GM10847 (cell line): ENCODE measurements around the gene VPS72.

Experiments
- POLR2A ChIP-seq: IDR thresholded peaks from 2 replicates; pipeline ENCODE4 v1.6.1; 2011; ENCODE audit not compliant: insufficient read length; ENCODE audit errors: extremely low read depth

Gene VPS72

GRCh38 chr1:151193856-151194255, 3.9 kb upstream of the VPS72 start:
- TF ChIP-seq POLR2A = no peak

GRCh38 chr1:151193304-151193703, 3.3 kb upstream of the VPS72 start:
- no peak for TF ChIP-seq POLR2A

GRCh38 chr1:151192047-151192446, 2.0 kb upstream of the VPS72 start:
- no peak for TF ChIP-seq POLR2A

- TF ChIP-seq POLR2A = no peak
These were observed 2.8 kb downstream of the VPS72 start for GRCh38 chr1:151187205-151187604.

- TF ChIP-seq POLR2A = no peak
These were observed 5.8 kb downstream of the VPS72 start for GRCh38 chr1:151184211-151184610.

GRCh38 chr1:151176514-151177045, 13.4 kb downstream of the VPS72 start:
- no peak for TF ChIP-seq POLR2A

GRCh38 chr1:151175863-151176262, 14.1 kb downstream of the VPS72 start, which contains the start of gene TMOD4:
TSS of gene TMOD4 (minus strand) at chr1:151175981. CDS start at chr1:151174875, 1,106 bp downstream.
- no peak for TF ChIP-seq POLR2A

- no peak for TF ChIP-seq POLR2A
These were observed 14.8 kb downstream of the VPS72 start for GRCh38 chr1:151175041-151175741.

GRCh38 chr1:151171190-151171589, 18.8 kb downstream of the VPS72 start:
- no peak for TF ChIP-seq POLR2A

GRCh38 chr1:151167116-151167515, 22.9 kb downstream of the VPS72 start:
- no peak for TF ChIP-seq POLR2A

GRCh38 chr1:151166505-151166956, 23.5 kb downstream of the VPS72 start:
- no peak for TF ChIP-seq POLR2A

GRCh38 chr1:151165738-151166504, 24.1 kb downstream of the VPS72 start, which contains the start of the genes LYSMD1 and SCNM1:
TSS of gene LYSMD1 (minus strand) at chr1:151165902. CDS start at chr1:151165258, 644 bp downstream.
TSS of gene SCNM1 (plus strand) at chr1:151166144. CDS start at chr1:151166153, 9 bp downstream.
- peak; percentile 37 for TF ChIP-seq POLR2A

GRCh38 chr1:151165281-151165737, 24.7 kb downstream of the VPS72 start:
- no peak for TF ChIP-seq POLR2A

- no peak for TF ChIP-seq POLR2A
These were observed 25.2 kb downstream of the VPS72 start for GRCh38 chr1:151164732-151165280.

GRCh38 chr1:151159373-151159772, 30.6 kb downstream of the VPS72 start:
- TF ChIP-seq POLR2A = no peak
